ENCODE results near the gene ADGRD2. TPM values are rescaled to one million over a fixed set of nuclear protein-coding genes. Genes with fewer than 3 reads are reported as not detected.
"Not testable (repeated sequence)": the region's sequence is repeated elsewhere in the genome, so short reads cannot be mapped to it uniquely, and the experiment has no call there.

The ADGRD2 gene
- total and polyA plus RNA-seq, 8 donors, result 0.10 to 0.22 (median 0.16) TPM; not detected in 3

DNA sequence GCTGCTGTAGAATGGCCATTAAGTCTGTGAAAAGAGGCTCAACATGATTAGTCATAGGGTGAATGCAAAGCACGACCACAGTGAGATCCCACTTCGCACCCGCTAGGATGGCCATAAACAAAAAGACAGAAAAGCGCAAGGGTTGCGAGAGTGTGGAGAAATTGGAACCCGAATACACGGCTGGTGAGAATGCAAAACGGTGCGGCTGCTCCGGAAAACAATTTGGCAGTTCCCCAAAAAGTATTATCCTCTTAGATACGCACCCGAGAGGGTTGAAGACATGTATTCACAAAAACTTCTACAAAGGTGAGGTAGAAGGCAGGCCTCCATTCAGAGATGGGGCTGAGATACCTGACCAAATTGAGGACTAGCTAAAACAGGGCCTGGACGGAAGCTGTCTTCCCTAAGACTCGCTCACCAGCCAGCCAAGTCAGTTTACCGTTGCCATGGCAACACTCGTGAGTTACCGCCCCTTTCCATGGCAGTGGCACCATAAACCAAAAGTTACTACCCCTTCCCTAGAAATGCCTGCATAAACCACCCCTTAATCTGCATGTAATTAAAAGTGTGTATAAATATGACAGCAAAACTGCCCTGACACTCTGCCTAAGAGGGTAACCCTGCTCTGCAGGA, 34.3 kb upstream of the ADGRD2 start:
- H3K36me3 ChIP-seq, result peaks cover 0 to 32% of the 10 kb centered on the region in 2 donors
- H3K9me3 ChIP-seq, result no peaks in the 10 kb centered on the region
- TF ChIP-seq CTCF (IDR thresholded peaks at IDR 0.05), result no peak
- H3K27me3 ChIP-seq, result no peaks in the 10 kb centered on the region
- DNase-seq (no peak), ATAC-seq (no peak)
- peaks cover 10 to 32% of the 10 kb centered on the region in 2 donors for H3K4me1 ChIP-seq
- H3K4me3 ChIP-seq, result peak overlapping the region; percentile 73 to 81
- intact Hi-C loops (cut with DNase I), result loop anchor here in 1 of 2 donors (5.0 kb wide), 1 partner anchor 121 kb away; no protein-coding TSS in a partner anchor
- H3K27ac ChIP-seq, result no peak overlapping the region

GRCh38 chr9:124419832-124420489, 30.3 kb upstream of the ADGRD2 start:
- no peaks in the 10 kb centered on the region for H3K36me3 ChIP-seq
- intact Hi-C loops (cut with DNase I), result loop anchor here in 1 of 2 donors (5.0 kb wide), 1 partner anchor 117 kb away; no protein-coding TSS in a partner anchor
- H3K27ac ChIP-seq, result no peak overlapping the region
- no peaks in the 10 kb centered on the region for H3K4me1 ChIP-seq
- ATAC-seq, result no peak
- peak in 1 of 2 donors; percentile 25 for TF ChIP-seq CTCF (IDR thresholded peaks at IDR 0.05)
- no peaks in the 10 kb centered on the region for H3K9me3 ChIP-seq
- no peak overlapping the region for H3K4me3 ChIP-seq
- H3K27me3 ChIP-seq, result no peaks in the 10 kb centered on the region
- DNase-seq, result no peak

GRCh38 chr9:124420991-124421543, 29.2 kb upstream of the ADGRD2 start:
- no peak for TF ChIP-seq CTCF (IDR thresholded peaks at IDR 0.05)

GRCh38 chr9:124423155-124423554, 27.1 kb upstream of the ADGRD2 start:
- TF ChIP-seq CTCF (IDR thresholded peaks at IDR 0.05), result no peak
- Histone ChIP-seq H3K9me3 (no peaks in the 10 kb centered on the region), H3K4me1 (no peaks in the 10 kb centered on the region), H3K4me3 (no peak overlapping the region), H3K36me3 (no peaks in the 10 kb centered on the region), H3K27ac (no peak overlapping the region), H3K27me3 (no peaks in the 10 kb centered on the region)
- no peak for ATAC-seq
- intact Hi-C loops (cut with DNase I), result no loop called here
- DNase-seq, result no peak

More at GRCh38 chr9:124420991-124421543, 29.2 kb upstream of the ADGRD2 start:
- Histone ChIP-seq H3K9me3 (no peaks in the 10 kb centered on the region), H3K36me3 (no peaks in the 10 kb centered on the region), H3K27me3 (no peaks in the 10 kb centered on the region), H3K27ac (no peak overlapping the region), H3K4me1 (no peaks in the 10 kb centered on the region), H3K4me3 (no peak overlapping the region)
- ATAC-seq (no peak), DNase-seq (no peak)
- intact Hi-C loops (cut with DNase I), result no loop called here

GRCh38 chr9:124423591-124423990, 26.7 kb upstream of the ADGRD2 start:
- no peaks in the 10 kb centered on the region for H3K4me1 ChIP-seq
- H3K27ac ChIP-seq, result no peak overlapping the region
- no peak overlapping the region for H3K4me3 ChIP-seq
- ATAC-seq (no peak), DNase-seq (no peak)
- H3K27me3 ChIP-seq, result no peaks in the 10 kb centered on the region
- no peak for TF ChIP-seq CTCF (IDR thresholded peaks at IDR 0.05)
- no peaks in the 10 kb centered on the region for H3K9me3 ChIP-seq
- no peaks in the 10 kb centered on the region for H3K36me3 ChIP-seq
- intact Hi-C loops (cut with DNase I), result no loop called here

- DNase-seq; H3K4me1 ChIP-seq; H3K9me3 ChIP-seq; H3K4me3 ChIP-seq; H3K27me3 ChIP-seq; H3K36me3 ChIP-seq; H3K27ac ChIP-seq; ATAC-seq; intact Hi-C loops (cut with DNase I): not testable (repeated sequence)
These were observed 24.5 kb upstream of the ADGRD2 start for GRCh38 chr9:124425733-124426132.
